KBM-7 (cell line): ENCODE data around the gene MT1E.

ENCODE experiments used
- DNase-seq: peaks from one replicate; pipeline ENCODE4 v3.0.0-alpha.2; 2015
- in situ Hi-C: fragments of 300-500 bp; cut with MboI; formaldehyde crosslinking; loops from 2 replicates; pipeline ENCODE4 v1.14.3; 2020; ENCODE audit warnings: low sequenced_read_pairs, low pct_unique_long_range_greater_than_20kb, mixed read lengths

The MT1E gene

DNA sequence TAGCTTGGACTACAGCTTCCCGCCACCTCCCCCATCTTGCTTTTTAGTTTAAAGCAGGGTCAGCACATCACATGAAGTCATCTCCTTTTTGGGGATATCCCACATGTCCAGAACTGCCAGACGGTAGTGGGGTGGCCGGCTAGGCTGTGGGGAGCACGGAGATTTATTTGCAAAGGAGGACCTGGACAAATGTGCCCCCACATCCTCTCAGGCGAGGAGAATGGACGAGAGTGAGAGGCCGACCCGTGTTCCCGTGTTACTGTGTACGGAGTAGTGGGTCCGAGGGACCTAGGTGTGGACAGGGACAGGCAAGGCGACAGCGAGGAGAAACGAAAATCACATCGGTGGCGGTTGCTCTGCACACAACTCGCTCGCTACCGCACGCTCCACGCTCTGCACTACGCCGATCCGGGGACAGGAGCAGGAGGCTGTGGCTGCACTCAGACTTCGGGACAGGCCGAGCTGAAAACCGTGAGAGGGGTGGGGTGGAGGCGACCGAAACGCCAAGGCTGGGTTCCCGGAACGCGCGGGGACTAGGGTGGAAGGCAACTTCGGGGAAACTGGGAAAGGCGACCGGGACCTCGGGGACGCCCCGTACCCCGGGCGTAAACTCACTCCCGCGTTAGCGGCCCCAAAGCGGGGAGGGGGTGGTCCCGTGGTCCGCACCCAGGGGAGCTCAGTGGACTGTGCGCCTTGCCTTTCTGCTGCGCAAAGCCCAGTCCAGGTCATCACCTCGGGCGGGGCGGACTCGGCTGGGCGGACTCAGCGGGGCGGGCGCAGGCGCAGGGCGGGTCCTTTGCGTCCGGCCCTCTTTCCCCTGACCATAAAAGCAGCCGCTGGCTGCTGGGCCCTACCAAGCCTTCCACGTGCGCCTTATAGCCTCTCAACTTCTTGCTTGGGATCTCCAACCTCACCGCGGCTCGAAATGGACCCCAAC, 12.5 kb downstream of the MT1E start, which contains the start of gene MT1A:
TSS of gene MT1A (plus strand) at position 853 of the 937 bp plus-strand sequence. CDS start at position 926, 73 bp downstream.
- in situ Hi-C loops, result no loop called here
- DNase-seq, result no peak

GRCh38 chr16:56639045-56639444, 13.5 kb downstream of the MT1E start:
- no peak for DNase-seq
- in situ Hi-C loops, result no loop called here

- no peak for DNase-seq
- in situ Hi-C loops, result no loop called here
Measured at GRCh38 chr16:56640076-56640475, 14.5 kb downstream of the MT1E start.

DNA sequence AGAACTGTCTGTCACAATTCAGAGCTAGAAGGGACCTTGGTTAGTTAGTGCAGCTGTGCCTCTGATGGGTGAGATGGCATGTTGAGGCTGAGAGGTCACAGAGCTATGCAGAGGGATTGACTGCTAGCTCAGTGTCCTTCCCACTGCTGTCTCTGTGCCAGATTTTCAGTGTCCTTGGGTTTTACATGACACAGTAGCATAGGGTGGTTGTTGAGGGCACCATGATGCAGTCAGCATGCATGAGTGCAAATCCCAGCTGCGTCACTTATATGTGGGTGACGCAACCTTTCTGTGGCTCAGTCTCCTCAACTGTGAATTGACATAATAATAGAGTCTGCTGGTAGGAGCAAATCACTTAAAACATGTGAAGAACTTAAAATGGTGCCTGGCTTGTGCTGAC, 15.6 kb downstream of the MT1E start:
- in situ Hi-C loops, result no loop called here
- no peak for DNase-seq

DNA sequence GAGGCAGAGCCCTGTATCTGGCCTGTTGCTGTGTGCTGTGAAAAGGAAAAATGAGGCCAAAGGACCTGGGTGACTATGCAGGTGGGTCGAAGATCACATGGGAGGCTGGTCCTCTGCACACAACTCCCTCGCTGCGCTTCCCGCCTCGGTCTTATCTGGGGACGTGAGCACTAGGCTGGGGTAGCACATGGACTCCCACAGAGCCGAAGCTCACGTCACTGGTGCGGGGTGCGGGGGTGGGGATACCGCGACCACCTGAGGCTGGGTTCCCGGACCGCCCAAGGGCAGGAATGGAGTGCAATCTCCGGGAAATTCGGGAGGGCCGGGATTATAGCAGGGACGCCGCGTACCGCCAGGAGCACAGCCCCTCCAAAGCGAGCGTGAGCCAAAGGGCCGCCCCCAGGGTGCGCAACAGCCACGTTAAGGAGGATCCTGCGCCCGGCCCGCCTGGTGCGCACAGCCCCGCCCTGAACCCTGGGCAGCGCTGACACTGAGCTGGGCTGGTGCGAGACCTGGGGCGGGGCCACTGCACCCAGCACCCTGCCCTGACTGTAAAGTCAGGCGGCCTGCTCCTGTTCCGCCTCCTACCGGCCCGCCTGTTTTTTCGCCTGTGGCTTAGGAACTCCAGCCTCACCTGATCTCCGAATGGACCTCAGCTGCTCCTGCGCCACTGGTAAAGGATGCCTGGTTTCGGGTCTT, 17.6 kb downstream of the MT1E start:
- no peak for DNase-seq
- in situ Hi-C loops, result no loop called here

DNA sequence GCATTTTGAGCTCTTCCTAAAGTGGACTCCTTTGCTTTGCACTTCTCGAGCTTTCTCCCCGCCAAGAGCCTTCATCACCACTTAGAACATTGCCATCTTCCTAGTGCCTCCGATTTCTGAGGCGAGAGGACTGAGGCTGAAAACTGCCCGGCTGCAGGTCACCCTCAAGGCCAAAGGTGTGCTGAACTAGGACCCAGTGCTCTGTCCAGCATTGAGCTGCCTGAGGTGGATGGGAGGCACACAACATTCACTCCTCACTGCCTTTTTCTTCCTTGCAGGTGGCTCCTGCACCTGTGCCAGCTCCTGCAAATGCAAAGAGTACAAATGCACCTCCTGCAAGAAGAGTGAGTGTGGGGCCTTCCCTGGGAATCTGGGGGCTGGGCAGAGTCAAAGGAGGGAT, 18.3 kb downstream of the MT1E start:
- in situ Hi-C loops, result no loop called here
- DNase-seq, result no peak

DNA sequence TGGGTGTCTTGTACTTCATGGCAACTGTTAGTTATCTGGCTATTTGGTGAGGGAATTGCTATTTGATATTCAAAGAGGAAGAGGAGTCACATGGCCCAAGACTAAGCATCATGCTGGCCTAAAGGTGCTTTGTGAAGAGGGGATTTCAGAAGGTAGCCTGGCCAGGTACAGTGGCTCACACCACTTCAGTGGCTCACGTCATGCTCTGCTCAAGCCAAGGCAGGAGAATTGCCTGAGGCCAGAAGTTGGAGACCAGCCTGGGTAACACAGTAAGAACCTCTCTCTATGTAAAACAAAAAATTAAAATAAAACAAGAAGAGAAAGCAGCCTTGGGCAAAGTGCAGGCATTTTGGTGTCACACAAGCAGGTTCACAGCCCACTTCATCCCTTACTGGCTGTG, 19.7 kb downstream of the MT1E start:
- in situ Hi-C loops, result no loop called here
- no peak for DNase-seq

- DNase-seq, result no peak
- in situ Hi-C loops, result no loop called here
Measured at GRCh38 chr16:56645838-56646237, 20.3 kb downstream of the MT1E start.

GRCh38 chr16:56647641-56648431, 22.3 kb downstream of the MT1E start:
- in situ Hi-C loops, result no loop called here
- no peak for DNase-seq

DNA sequence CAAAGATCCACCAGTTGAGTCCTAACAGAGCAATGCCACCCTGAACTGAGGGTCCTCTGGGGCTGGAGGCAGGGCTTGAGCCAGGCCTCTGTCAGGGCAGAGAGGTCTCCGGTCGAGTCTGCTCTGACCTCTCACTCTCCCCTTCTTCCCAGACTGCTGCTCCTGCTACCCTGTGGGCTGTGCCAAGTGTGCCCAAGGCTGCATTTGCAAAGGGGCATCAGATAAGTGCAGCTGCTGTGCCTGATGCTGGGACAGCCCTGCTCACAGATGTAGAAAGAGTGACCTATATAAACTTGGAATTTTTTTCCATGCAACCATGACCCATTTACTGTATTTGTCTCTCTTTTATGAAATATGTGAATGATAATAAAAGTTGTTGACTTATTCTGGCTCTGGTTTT, 23.7 kb downstream of the MT1E start:
- no peak for DNase-seq
- in situ Hi-C loops, result no loop called here

GRCh38 chr16:56649820-56650219, 24.2 kb downstream of the MT1E start:
- in situ Hi-C loops, result no loop called here

DNA sequence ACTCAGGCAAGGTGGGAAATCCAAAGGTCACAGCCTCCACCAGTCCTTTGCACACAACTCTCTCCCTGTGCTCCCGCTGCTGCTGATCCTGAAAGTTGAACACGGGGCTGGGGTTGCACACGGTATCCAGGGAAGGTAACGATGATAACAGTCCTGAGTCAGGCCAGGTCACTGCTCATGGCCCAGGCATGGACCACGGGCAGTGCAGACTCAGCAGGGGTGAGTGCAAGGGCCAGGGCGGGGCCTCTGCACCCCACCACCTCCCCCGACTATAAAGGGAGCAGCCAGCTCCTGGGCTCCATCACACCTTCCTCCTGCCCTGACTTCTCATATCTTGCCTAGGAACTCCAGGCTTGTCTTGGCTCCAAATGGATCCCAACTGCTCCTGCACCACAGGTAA, 26.0 kb downstream of the MT1E start, which contains the start of gene MT1B:
TSS of gene MT1B (plus strand) at position 301 of the 400 bp plus-strand sequence. CDS start at position 369, 68 bp downstream.
- in situ Hi-C loops, result no loop called here
- DNase-seq, result no peak

More at GRCh38 chr16:56649820-56650219, 24.2 kb downstream of the MT1E start:
- DNase-seq, result no peak

DNA sequence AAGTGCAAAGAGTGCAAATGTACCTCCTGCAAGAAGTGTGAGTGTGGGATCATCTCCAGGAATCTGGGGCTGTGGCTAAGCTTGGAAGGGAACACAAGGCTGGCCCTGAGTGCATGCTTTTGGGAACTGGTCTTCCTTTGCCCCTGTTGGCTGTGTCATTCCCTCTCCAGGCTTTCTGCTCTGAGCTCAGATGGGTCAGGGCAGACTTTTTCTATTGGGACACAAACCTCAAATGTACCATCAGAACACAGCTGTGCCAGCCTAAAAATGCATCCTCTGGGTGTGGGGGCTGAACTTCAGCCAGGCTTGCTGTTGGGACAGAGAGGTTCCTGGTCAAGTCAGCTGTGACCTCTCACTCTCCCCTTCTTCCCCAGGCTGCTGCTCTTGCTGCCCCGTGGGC, 27.0 kb downstream of the MT1E start:
- DNase-seq, result no peak
- in situ Hi-C loops, result no loop called here

DNA sequence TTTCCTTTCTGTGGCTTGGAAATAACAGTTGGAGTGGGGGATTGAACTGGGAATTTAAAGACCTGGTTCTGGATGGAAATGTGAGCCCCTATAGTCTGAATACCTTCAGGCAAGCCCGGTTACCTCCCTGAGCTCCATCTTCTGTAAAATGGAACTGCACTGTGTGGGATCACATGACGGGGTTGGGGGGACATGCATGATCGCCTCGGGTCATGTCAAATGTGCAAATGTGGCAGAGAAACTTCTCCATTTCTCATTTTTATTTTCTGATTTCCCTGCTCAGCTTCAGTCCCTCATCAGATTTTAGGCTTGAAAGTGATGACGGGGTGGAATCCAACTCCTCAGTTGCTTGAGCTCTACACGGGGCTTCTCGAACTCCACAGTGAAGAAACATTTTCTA, 27.6 kb downstream of the MT1E start:
- in situ Hi-C loops, result no loop called here
- no peak for DNase-seq

DNA sequence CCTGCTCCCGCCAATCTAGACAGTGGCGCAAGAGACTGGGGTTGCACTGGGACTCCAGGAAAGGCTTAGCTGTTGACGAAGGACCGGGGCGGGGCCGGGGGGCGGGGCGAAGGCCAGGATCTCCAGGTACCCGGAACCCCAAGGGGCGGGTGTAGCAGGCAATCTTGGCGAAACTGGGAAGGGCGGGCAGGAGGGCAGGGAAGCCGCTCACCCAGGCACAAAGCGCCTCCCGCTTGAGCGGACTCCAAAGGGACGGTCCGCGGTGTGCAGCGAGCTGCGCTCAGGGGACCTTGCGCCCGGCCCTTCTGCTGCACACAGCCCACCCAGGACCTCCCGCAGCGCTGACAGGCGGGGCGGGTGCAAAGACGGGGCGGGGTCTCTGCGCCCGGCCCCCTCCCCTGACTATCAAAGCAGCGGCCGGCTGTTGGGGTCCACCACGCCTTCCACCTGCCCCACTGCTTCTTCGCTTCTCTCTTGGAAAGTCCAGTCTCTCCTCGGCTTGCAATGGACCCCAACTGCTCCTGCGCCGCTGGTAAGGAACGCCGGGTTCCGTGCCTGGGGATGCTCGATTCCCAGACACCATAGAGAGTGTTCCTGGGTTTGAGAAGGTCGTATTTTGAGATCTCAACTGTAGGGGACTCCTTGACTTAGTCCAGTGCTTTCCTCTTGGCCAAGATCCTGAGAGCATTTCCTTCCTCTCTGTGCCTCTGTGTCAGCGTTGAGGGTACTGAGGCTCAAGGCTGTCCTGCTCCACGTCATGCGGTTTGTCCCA, 32.2 kb downstream of the MT1E start, which contains the start of gene MT1F:
TSS of gene MT1F (plus strand) at position 405 of the 772 bp plus-strand sequence. CDS start at position 505, 100 bp downstream.
- in situ Hi-C loops, result no loop called here
- peak; percentile 86 for DNase-seq

- in situ Hi-C loops, result no loop called here
- no peak for DNase-seq
Measured at GRCh38 chr16:56658327-56658875, 32.8 kb downstream of the MT1E start.

GRCh38 chr16:56662357-56663354, 37.1 kb downstream of the MT1E start:
- in situ Hi-C loops, result no loop called here
- DNase-seq, result no peak
